ENCODE measurements around the gene NR6A1.

Gene NR6A1

DNA sequence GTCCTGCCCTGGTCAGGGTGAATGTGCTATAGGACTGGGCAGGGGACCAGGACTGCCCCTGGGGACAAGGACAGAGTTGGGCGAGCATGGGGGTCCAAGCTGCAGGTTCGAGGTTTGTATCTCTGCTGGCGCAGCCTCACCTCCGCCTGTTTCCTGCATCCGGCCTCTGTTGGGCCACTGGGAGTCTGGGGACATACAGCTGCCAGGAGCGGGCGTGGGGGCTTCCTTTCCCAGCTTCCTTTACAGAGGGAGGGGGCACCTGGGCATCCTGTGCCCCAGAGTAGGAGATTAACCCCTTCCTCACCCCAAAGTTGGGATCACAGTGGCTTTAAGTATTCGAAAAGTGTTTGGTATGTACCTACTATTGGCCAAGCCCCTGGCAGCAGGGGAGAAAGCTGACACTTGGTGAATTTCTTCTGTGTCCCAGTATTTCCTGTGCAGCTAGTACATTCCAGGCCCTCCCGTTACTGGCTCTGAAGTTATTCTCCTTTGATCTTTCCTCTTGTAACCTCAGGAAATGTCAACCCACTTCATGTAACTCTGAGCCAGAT, 24.8 kb upstream of the NR6A1 start:
- DNase-seq, result peak; percentile 44

DNA sequence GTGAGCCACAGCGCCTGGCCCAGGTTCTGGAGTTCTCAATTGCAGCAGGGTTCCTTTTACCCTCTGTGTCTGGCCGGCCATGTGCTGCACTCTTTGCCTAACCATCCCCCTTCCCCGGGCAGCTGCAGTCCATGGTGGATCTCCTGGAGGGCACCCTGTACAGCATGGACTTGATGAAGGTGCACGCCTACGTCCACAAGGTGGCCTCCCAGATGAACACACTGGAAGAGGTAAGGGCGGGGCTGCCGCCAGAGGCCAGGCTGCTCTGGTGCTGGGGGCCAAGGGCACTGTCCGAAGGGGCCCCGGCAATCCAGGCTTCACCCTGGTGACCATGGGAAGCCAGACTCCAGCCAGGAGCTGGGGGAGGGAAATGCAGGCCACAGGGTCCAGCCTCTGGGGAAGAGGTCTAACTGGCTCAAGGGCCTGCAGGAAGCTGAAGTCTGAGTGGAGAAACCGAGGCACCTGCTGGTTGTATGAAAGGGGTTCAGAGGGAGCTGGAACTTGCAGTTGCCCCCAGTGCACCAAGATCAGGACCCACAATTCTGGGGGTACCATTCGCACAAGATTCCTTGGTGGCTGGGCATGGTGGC, 23.9 kb upstream of the NR6A1 start:
- no peak for DNase-seq

DNA sequence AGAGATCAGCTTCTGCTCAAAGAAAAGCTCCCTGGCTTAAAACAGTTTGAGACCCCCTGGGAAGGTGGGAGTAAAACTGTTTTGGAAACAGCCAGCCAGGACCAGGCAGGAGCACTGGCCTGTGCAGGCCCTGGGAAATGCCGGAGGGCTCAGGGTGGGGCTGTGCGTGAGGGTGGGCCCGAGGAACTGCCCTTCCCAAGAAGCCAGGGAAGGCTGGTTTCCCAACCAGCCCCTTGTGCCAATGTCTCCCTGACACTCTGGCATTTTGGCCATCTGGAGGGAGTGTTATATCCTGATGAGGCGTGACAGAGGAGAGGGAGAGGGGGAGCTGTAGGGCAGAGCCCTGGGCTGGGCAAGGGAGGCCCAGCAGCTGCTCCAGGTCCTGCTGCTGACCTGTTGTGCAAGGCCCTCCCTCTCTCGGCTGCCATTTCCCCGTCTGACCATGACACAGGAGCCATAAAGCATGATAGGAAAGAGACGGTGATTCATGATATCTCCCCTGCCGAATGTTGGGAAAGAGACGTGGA, 22.0 kb upstream of the NR6A1 start:
- no peak for DNase-seq

DNA sequence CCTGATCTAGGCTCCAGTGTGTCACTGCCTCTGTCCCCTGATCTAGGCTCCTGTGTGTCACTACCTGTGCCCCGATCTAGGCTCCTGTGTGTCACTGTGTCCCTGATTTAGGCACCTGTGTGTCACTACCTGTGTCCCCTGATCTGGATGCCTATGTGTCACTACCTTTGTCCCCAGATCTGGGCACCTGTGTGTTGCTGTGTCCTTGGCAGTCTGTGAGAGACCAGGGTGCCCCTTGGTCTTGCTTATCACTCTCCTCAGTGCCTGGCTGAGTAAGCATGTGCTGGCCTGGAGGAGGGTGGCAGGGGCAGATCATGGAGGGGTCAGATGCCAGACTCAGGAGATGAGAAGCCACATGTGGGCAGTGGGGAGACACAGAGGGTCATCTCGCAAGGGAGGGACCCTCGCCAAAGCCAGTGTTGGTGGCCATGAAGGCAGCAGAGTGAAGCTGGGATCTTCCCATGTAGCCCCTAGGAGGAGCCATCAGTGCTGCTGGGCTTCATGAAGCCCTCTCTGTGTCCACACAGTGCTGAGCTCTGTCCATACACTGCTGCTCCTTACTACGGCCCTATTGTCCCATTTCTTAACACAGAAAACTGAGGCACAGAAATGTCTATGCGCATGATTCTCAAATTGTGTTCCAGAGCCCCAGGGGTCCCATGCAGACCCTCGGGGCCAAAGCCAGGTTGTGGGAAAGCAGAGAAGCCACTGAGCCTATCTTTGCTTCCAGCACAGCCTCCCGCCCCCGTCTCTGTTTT, 21.3 kb upstream of the NR6A1 start:
- DNase-seq, result no peak

DNA sequence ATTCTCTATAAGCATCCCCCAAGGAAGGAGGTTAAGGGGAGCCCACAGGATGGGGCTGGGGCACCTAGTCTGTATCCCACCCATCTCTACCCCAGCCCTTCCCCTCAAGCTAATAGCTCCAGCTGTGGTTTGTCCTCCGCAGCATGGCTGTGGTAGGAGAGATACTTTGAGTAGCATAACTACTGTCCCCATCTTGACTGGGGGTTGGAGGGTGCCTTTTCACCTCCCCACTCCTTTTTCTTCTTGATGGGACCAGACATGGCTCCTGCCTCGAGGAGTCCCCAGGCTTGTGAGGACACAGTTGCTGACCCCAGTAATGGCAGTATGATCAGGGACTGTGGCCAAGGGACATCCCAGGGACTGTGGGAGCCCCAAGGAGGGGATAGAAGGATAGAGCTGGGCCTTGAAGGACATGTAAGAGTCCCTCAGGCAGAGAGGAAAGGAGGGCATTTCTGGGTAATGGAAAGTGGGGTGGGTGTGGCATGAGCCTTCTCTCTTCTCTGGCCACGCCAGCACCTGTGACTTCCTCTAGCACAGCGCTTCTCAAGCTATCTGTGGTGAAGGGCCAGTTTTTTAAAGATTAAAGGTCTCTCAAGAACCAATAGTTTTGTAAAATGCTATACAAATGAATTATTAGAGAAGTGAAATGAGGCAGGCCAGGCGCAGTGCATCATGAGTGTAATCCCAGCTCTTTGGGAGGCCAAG, 19.8 kb upstream of the NR6A1 start:
- DNase-seq, result no peak

DNA sequence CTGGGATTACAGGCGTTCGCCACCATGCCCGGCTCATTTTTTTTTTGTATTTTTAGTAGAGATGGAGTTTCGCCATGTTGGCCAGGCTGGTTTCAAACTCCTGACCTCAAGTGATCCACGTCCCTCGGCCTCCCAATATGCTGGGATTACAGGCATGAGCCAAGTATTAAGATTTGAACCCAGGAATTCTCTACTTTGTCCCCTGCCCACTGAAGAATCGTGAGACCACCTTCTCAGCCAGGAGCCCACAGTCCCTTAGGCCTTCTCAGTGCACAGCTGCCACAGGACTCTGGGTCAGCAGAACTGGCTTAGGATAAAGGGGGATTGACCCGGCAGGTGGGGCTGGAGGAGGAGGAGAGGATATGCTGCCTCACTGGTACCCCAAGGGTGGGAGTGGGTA, 19.2 kb upstream of the NR6A1 start:
- DNase-seq, result no peak

DNA sequence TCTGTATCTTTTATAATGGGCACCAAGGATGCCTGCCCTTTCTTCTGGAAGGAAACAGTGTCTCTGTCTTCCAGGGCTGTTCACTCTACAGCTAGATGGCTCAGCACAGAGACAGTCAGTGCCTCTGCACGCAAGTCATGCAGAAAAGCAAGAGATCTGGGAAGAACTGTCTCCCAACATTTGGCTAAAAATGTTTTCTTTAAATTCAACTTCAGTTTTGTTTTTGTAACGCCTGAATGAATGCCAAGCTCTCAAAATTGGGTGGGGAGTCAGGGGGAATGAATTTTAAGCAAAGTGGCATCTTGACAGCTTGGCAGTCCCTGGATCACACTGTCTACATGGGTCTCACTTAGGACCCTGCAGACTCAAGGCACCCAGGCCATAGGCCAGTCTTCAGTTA, 18.4 kb upstream of the NR6A1 start:
- DNase-seq, result no peak

DNA sequence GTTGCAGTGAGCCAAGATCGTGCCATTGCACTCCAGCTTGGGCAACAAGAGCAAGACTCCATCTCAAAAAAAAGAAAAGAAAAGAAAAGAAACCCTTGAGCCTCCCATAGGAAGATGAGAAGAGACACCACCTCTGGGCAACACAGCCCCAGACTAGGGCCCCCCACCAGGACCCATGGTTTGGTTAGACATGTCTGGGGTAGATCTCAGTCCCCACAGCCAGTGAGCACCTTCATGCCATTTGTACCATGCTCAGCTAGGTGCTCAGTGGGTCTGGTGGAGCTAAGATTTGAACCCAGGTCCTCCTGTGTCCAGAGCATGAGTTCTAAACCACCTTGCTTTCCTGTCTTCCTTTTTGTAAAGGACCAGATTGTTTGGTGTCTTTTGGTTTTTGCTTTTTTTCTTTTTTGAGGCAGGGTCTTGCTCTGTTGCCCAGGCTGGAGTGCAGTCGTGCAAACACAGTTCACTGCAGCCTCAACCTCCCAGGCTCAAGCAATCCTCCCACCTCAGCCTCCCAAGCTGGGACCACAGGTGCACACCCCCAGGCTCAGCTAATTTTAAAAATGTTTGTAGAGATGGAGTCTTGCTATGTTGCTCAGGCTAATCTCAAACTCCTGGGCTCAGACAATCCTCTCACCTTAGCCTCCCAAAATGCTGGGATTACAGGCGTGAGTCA, 17.6 kb upstream of the NR6A1 start:
- no peak for DNase-seq

DNA sequence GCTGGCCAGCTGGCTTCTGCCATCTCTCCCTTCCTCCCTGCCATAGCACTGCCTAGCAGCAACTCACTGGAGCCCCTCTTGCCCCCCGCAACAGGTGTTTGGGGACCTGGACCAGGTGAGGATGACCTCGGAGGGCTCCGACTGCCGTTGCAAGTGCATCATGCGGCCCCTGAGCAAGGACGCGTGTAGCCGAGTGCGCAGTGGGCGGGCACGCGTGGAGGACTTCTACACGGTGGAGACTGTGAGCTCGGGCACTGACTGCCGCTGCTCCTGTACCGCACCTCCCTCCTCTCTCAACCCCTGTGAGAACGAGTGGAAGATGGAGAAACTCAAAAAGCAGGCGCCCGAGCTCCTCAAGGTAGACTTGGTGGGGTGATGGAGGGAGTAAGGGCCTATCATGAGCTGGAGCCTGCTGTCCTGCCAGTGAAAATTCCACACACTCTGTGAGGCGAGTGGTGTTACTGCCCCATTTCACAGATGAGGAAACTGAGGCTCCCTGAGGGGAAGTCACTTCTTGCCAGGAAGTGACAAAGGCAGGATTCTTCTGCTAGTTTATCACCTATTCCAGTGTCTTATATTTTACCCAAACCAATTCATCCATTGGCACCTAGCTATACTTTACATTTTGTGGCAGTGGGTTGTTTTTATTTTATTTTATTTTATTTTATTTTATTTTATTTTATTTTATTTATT, 15.9 kb upstream of the NR6A1 start:
- DNase-seq, result no peak

DNA sequence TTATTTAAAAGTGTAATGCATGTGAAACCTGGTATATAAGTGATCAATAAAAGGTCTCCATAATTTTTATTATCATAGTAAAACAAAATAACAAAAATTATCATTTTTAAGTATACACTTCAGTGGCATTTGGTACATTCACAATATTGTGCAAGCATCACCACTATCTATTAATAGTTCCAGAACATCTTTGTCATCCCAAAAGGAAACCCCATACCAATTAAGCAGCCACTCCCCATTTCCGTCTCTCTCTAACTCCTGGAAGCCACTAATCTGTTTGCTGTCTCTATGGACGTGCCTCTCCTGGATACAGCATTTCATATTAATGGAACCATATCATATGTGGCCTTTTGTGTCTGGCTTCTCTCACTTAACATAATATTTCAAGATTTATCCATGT, 13.4 kb upstream of the NR6A1 start:
- DNase-seq, result peak; percentile 74

DNA sequence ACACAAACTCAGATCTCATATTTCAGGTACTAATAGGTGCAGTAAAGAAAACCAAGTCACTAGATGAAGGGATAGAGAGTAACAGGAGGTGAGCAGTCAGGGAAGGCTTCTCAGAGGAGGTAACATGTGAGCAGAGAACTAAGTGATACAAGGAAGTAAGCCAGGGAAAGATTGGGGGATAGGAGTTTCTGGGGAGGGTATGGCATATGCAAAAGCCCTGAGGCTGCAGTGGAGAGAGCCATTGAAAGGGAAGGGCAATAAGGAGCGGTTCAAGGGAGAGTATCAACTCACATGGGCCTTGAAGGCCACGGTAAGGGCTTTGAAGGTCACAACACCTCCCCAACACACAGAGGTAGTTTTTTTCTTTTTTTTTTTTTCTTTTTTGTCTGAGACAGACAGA, 12.7 kb upstream of the NR6A1 start:
- no peak for DNase-seq

DNA sequence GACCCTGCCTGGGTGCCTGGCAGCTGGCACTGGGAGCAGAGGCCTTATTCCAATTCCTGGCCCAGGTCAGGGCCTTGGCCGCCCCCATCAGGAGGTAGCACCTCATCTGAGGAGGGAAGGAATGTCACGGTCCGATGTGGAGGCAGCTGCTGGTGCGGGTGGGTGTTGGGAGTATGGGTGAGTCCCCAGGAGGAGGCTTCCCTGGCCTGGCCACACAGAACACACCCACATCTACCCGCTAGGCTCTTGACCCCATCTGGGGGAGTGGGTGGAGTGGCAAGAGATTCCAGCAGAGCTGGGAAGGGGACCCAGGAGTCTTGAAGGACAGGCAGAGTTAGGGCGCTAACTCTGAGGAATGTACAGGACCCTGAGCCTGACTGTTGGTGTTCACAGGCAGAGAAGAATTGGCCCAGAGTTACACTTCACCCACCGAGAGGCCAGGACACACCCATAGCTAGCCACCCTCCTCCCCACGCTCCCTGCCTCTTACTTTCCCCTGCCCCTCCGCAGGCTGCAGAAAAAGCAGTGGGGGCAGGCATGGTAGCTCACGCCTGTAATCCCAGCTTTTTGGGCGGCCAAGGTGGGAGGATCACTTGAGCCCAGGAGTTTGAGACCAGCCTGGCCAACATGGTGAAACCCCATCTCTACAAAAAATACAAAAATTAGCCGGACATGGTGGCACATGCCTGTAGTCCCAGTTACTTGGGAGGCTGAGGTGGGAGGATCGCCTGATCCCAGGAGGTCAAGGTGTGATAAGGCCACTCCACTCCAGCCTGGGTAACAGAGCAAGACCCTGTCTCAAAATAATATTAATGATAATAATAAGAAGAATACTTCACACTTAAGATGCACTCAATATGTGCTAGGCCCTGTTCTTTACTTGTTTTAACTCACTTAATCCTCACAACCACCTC, 11.8 kb upstream of the NR6A1 start:
- no peak for DNase-seq

DNA sequence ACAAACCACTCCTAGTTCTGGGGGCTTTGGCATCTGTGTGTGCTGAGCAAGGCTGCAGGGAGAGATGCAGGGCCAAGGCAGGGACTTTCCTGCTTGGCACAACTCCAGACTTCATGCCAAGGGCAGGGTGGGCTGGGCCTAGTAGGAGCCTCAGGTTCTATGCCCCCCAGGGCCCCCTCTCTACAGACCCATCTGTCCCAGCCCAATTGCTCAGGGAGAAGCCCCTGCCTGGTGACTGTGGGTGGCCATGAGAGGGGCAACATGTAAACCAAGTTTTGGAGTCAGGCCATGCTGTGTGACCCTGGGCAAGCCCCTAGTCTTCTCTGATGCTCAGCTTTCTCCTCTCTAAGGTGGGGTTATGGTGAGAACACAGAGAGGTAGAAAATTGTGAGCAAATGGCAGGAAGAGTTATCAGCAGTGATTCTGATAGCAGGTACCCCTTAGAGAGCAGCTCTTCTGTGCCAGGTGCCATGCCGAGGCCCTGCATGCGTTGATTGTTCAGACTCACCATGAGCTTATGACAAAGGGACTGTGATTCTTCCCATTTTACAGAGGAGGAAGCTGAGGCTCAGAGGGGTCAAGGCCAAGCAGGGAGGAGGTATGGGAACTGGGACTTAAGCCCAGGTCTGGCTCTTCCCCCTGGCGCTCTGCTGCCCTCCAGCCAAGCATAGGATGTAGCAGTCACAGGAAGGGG, 11.0 kb upstream of the NR6A1 start:
- DNase-seq, result no peak

DNA sequence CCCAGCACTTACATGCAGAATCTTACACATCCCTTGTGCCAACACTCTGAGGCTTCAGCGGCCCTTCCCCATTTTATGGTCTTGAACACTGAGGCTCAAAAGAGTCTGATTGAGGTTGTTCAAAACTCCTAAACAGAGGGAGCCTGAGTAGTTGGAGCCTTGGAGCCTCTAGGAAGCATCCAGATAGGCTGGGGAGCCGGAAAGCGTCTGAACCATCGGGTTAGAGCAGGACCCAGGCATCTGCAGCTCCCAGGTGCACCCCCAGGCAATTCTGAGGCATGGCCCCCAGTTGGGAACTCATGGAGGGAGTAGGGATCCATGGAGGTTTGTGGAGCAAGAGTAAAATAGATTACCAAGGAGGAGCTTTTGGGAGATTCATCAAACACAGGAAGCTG, 9.6 kb upstream of the NR6A1 start:
- no peak for DNase-seq

DNA sequence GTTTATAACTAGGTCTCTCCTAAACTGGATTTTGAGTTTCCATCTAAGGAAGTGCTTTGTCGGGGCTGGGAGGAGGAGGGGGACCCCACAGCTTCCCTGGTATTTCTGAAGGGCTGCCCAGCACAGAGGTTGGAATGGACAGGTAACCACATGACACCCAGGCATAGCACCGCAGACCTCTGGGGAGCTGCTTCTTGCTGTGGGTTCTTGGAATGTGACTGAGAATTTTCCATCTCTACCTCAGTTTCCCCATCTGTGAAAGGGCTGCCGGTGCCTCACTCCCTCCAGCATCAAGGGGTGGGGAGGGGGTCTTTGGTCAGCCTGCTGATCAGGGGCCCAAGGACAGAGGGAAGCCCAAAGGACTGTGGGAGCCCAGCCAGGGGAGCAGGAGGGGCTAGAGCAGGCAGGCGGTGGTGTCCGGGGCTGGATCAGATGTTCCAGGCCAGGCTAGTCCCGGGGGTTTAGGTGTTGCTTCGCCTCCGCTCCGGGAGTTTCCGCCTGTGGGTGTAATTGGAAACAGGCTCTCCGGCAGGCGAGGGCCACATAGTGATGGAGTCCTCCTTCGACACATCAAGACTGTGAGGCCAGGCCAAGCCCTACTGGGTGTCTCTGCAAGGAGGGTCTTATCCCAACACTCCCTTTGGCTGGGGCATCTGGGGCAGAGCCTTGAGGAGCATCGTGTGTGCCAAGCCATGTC, 9.1 kb upstream of the NR6A1 start:
- DNase-seq, result no peak

DNA sequence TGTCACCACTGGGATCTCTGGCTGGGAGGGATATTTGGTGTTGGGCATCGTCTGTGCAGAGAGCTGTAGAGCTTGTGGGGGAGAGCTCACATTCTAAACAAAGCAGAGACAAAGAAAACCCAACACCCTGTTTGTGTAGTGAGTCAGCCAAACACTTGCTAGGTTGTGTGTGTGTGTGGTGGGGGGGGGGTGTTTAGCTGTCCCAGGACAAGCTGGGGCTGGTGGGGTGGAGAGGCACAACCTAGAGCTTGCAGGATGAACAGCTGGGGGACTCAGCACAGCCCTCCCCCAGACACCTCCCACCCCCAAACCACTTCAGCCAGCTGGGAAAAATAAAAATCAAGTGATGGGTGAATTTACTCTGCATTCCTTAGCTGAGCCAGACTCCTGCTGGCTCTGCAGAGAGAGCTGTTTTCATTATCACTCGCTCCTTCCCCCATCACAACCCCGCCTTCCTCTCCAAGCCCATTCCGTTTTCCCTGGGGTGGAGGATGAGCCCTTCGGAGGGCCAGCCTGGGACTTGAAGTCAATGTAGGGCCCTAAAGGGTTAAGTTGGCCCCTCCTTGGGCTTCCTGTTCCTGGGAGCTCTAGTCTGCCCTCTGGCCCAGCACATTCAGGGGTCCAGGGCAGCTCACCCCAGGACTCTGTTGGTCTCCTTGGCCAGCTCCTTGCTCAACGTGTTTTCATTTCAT, 8.4 kb upstream of the NR6A1 start:
- peak; percentile 97 for DNase-seq

DNA sequence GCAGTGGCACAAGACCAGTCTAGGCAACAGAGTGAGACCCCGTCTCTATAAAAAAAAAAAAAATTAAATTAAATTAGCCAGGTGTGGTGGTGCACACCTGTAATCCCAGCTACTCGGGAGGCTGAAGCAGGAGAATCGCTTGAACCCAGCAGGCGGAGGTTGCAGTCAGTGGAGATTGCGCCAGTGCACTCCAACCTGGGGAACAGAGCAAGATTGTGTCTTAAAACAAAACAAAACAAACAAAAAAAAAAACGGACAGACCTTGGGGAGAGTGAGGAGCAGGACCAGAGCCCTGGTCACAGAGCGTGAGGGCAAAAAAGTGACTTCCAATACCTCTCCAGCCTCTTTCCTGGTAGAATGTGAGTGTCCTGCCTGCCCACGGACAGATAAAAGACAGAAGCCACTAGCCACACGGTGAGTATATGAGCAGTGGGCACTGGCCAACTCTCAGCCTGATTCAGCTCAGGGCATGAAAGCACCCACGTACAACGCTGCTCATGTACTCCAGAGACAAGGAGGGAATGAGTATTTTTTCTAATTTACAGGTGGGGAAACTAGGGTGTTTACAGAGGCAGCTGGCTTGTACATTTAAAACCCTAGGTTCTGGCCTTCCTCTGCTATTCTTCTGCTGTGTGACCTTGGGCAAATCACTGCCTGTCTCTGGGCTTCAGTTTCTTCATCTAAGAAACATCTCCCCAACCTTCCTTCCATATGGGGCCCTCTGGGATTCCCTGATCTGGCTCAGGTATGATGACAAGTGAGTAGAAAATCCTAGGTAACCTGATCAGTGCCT, 7.7 kb upstream of the NR6A1 start:
- no peak for DNase-seq

DNA sequence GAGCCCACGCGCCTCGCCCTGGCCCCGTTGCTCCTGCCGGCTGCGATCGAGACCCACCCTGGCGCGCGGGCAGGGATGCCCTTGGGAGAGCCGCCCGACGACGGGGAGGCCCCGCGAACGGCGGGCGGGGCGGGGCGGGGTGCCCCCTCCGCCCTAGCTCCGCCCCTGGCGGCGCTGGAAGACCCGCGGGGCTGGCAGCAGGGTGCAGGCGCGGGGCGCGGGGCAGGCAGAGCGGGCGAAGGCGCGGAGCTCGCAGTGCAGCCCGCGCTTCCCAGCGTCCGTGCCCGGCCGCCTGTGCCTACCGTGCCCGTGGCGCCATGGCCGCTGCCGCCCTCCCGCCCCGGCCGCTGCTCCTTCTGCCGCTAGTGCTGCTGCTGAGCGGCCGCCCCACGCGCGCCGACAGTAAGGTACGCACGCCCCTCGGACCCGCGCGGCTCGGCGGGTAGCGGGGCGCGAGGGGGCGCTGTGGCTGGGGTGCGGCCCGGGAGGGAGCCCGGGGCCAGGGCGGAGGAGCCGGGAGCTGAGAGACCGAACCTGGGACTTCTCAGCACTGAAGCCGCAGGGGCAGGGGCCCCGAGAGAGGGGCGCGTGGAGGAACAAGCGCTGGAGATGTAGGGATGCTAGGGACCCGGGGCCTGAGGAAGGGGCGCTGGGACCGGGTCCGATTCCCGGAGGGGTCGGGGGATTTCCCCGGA, 6.0 kb upstream of the NR6A1 start, which contains the start of gene OLFML2A:
Gene OLFML2A (plus strand): TSS at position 180 of the 695 bp plus-strand sequence. CDS start 138 bp downstream, at position 318.
- no peak for DNase-seq

All from fibroblast of skin of back (primary cell).